Neural progenitor cell (in vitro differentiated cells): ENCODE measurements around the gene GALNT17.

Source experiments
- EZH2 ChIP-seq: fragments of 200-600 bp; sonication (generic); IDR thresholded peaks from 2 replicates; pipeline ENCODE4 v1.6.1; 2017; ENCODE audit warnings: antibody characterized with exemption, mild to moderate bottlenecking, moderate library complexity
- TF ChIP-seq, protein P1 (sequence below): fragments of 200-600 bp; sonication (generic); IDR thresholded peaks from 2 replicates; pipeline ENCODE4 v1.5.1; 2017; ENCODE audit warnings: antibody characterized with exemption, mild to moderate bottlenecking

DNA sequence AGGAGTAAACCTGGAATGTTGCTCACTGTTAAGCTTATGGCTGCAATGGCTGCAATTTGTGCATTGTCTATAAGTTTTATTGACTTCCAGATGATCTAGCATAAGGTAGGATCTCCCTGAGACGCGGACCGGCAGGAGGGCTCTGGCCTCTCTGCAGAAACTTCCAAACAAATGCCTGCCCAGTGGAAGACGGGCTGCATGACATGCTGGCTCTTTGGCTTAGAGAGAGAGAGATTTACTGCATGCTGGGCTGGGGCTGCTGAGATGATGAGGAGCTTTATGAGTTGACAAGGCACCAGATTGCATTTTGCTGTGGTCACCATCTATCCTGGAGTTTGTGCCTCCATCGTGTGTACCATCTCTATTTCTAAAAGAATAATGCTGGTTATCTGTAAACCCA lies 193.2 kb downstream of the GALNT17 start:
- TF ChIP-seq, protein P1, sequence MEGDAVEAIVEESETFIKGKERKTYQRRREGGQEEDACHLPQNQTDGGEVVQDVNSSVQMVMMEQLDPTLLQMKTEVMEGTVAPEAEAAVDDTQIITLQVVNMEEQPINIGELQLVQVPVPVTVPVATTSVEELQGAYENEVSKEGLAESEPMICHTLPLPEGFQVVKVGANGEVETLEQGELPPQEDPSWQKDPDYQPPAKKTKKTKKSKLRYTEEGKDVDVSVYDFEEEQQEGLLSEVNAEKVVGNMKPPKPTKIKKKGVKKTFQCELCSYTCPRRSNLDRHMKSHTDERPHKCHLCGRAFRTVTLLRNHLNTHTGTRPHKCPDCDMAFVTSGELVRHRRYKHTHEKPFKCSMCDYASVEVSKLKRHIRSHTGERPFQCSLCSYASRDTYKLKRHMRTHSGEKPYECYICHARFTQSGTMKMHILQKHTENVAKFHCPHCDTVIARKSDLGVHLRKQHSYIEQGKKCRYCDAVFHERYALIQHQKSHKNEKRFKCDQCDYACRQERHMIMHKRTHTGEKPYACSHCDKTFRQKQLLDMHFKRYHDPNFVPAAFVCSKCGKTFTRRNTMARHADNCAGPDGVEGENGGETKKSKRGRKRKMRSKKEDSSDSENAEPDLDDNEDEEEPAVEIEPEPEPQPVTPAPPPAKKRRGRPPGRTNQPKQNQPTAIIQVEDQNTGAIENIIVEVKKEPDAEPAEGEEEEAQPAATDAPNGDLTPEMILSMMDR: peak; percentile 7
- TF ChIP-seq EZH2: no peak
